ENCODE data around the gene ADAD1.
A peak's percentile ranks its signal among the peaks of the same experiment; 100 is the strongest.

The ADAD1 gene

GRCh38 chr4:122431351-122431750 lies 52.5 kb downstream of the ADAD1 start:
- DNase-seq (ENCODE audit: insufficient read length, low spot score) (no peak), FAIRE-seq (no peak)
- TF ChIP-seq SPI1 (IDR thresholded peaks at IDR 0.05; ENCODE audit: low read depth, low read length) (no peak), POU2F2 (IDR thresholded peaks at IDR 0.05; ENCODE audit: low read depth, low read length) (no peak), POLR2A (IDR thresholded peaks at IDR 0.05; ENCODE audit: low read depth, low read length) (no peak), TAF1 (IDR thresholded peaks at IDR 0.05; ENCODE audit: low read depth, low read length) (no peak), POLR2AphosphoS5 (IDR thresholded peaks at IDR 0.05; ENCODE audit: low read depth, low read length) (no peak), PAX5 (IDR thresholded peaks at IDR 0.05; ENCODE audit: insufficient read depth, low read length, severe bottlenecking) (no peak)

DNA sequence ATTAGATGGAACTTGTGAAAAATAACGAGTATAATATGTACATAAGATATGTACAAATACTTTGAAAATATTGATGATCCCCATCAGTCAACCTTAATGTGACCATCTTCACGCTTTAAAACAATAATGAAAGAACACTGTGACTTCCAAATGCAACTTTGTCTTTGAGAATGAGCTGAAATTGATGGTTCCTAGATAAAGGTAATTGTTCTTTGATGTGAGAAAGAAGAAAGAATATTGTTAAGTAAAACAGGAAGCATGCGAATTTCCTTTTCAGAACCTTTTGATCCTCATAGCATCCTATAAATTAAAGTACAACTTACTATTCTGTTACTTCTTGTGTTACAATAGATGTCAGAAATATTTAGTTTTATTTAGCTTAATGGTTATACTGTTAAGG lies 55.5 kb downstream of the ADAD1 start:
- FAIRE-seq (no peak), DNase-seq (ENCODE audit: insufficient read length, low spot score) (no peak)
- TF ChIP-seq SPI1 (IDR thresholded peaks at IDR 0.05; ENCODE audit: low read depth, low read length) (no peak), PAX5 (IDR thresholded peaks at IDR 0.05; ENCODE audit: insufficient read depth, low read length, severe bottlenecking) (no peak), TAF1 (IDR thresholded peaks at IDR 0.05; ENCODE audit: low read depth, low read length) (no peak), POU2F2 (IDR thresholded peaks at IDR 0.05; ENCODE audit: low read depth, low read length) (no peak), POLR2AphosphoS5 (IDR thresholded peaks at IDR 0.05; ENCODE audit: low read depth, low read length) (no peak), POLR2A (IDR thresholded peaks at IDR 0.05; ENCODE audit: low read depth, low read length) (no peak)

- FAIRE-seq (no peak), DNase-seq (ENCODE audit: insufficient read length, low spot score) (no peak)
- no peak for TF ChIP-seq PAX5 (IDR thresholded peaks at IDR 0.05; ENCODE audit: insufficient read depth, low read length, severe bottlenecking)
- no peak for TF ChIP-seq TAF1 (IDR thresholded peaks at IDR 0.05; ENCODE audit: low read depth, low read length)
- no peak for TF ChIP-seq POLR2AphosphoS5 (IDR thresholded peaks at IDR 0.05; ENCODE audit: low read depth, low read length)
- no peak for TF ChIP-seq SPI1 (IDR thresholded peaks at IDR 0.05; ENCODE audit: low read depth, low read length)
- no peak for TF ChIP-seq POU2F2 (IDR thresholded peaks at IDR 0.05; ENCODE audit: low read depth, low read length)
- TF ChIP-seq POLR2A (IDR thresholded peaks at IDR 0.05; ENCODE audit: low read depth, low read length) = no peak
Measured at GRCh38 chr4:122450847-122451246, 72.0 kb downstream of the ADAD1 start.

DNA sequence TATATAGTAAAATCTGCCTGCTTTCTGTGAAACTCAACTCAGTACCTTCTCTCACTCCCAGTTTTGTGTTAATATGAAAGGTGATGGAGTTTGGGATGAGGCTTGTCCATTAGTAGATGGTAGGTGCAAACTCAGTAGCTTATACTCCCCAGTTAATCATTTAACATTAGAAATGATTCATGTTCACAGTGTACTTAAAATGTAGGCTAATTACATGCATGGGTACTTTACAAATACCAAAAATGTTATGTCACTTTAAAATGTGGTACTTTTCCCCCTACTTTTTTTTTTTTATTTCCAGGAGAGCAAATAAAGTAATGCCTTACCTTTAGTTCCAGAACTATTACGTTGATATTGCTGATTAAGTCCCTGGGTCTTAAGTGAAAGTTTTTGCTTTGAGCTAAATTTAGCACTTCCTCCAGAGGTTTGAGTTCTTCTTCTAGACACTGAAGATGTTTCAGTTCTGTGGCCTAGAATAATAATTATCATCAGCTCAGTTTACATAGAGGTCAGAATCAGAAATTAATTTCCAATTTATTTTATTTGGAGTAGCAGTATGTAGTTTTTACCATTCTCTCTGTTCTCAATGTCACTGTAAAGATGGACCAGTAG lies 74.7 kb downstream of the ADAD1 start:
- TF ChIP-seq POLR2A (IDR thresholded peaks at IDR 0.05; ENCODE audit: low read depth, low read length) = no peak
- no peak for TF ChIP-seq POLR2AphosphoS5 (IDR thresholded peaks at IDR 0.05; ENCODE audit: low read depth, low read length)
- TF ChIP-seq SPI1 (IDR thresholded peaks at IDR 0.05; ENCODE audit: low read depth, low read length) = no peak
- no peak for TF ChIP-seq PAX5 (IDR thresholded peaks at IDR 0.05; ENCODE audit: insufficient read depth, low read length, severe bottlenecking)
- TF ChIP-seq POU2F2 (IDR thresholded peaks at IDR 0.05; ENCODE audit: low read depth, low read length) = no peak
- TF ChIP-seq TAF1 (IDR thresholded peaks at IDR 0.05; ENCODE audit: low read depth, low read length) = no peak
- no peak for DNase-seq (ENCODE audit: insufficient read length, low spot score)
- no peak for FAIRE-seq

DNA sequence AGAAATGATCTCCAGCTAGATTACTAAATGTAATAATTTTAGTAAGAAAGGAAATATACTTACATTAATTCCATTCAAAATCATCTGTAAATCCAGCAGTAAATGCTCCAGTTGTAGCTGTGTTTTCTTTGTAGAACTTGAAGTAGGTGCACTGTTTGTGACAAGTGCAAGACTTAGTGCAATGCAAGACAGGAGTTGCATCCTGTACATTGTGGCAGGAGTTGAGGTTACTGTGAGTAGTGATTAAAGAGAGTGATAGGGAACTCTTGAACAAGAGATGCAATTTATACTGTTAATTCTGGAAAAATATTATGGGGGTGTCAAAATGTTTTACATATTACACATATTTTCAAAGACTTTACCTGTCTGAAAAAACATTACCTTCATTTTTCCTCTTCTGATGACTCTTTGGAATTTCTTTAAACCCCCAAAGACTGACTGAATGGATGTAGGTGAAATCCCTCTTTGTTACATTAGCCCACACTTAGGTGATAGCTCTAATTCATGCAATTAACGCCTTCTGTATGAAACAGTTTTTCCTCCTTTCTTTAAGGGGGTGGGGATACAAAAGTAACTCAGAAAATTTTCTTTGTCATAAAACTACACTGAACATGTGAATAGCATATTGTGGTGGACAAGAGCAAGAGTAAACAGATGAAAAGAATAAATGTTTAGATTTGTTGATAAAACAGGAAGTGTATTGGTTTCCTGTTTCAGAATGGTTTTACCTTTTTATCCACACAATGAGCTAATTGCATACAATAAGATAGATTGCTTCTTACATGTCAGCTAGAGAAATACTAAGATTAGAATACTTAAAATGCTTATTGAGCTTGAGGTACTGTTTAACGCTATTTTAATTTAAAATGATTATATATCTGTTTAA lies 77.7 kb downstream of the ADAD1 start, which contains the start of gene IL2:
TSS of gene IL2 (minus strand) at position 495 of the 886 bp plus-strand sequence. CDS start at position 210, 285 bp downstream.
- FAIRE-seq = no peak

DNA sequence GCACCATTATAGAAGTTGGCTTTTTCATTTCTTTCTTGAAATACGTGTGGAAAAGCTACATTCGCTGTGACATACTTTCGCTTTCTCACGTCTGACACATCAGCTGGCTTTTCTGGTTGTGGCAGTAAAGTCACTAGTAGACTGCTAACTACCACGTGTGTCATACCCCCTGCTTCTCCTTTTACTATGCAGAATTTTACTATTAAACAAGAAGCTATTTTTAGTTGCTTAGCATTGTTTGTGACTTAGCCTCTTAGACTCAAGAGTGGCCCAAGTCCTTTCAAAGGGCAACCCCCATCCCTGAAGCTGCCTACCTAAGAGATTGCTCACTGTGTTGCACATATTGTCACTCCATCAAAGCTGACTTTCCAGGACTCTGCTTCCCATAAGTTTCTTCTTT lies 79.8 kb downstream of the ADAD1 start:
- TF ChIP-seq TAF1 (IDR thresholded peaks at IDR 0.05; ENCODE audit: low read depth, low read length) (no peak), PAX5 (IDR thresholded peaks at IDR 0.05; ENCODE audit: insufficient read depth, low read length, severe bottlenecking) (no peak), POLR2AphosphoS5 (IDR thresholded peaks at IDR 0.05; ENCODE audit: low read depth, low read length) (no peak), POU2F2 (IDR thresholded peaks at IDR 0.05; ENCODE audit: low read depth, low read length) (no peak)
- peak; percentile 58 for FAIRE-seq
- no peak for DNase-seq (ENCODE audit: insufficient read length, low spot score)

More for the DNA sequence above, 77.7 kb downstream of the ADAD1 start, which contains the start of gene IL2:
- no peak for TF ChIP-seq PAX5 (IDR thresholded peaks at IDR 0.05; ENCODE audit: insufficient read depth, low read length, severe bottlenecking)
- no peak for TF ChIP-seq SPI1 (IDR thresholded peaks at IDR 0.05; ENCODE audit: low read depth, low read length)
- no peak for TF ChIP-seq POU2F2 (IDR thresholded peaks at IDR 0.05; ENCODE audit: low read depth, low read length)
- TF ChIP-seq POLR2AphosphoS5 (IDR thresholded peaks at IDR 0.05; ENCODE audit: low read depth, low read length) = no peak
- no peak for TF ChIP-seq POLR2A (IDR thresholded peaks at IDR 0.05; ENCODE audit: low read depth, low read length)
- TF ChIP-seq TAF1 (IDR thresholded peaks at IDR 0.05; ENCODE audit: low read depth, low read length) = no peak
- no peak for DNase-seq (ENCODE audit: insufficient read length, low spot score)

DNA sequence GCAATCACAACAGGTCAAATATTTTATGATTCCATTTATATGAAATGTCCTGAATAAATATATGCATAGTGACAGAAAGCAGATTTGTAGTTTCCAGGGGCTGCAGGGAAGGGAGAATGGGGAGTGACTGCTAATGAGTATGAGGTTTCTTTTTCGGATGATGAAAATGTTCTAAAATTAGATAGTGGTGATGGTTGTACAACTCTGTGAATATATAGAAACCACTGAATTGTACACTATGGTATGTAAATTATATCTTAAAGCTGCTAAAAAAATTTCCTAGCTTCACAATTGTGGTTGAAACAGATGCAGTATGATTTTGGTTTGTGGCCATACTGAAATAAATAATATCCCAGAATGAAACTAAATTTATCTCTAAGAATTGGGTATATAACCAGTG lies 90.6 kb downstream of the ADAD1 start:
- DNase-seq (ENCODE audit: insufficient read length, low spot score) (no peak), FAIRE-seq (no peak)
- TF ChIP-seq SPI1 (IDR thresholded peaks at IDR 0.05; ENCODE audit: low read depth, low read length) (no peak), PAX5 (IDR thresholded peaks at IDR 0.05; ENCODE audit: insufficient read depth, low read length, severe bottlenecking) (no peak), POLR2A (IDR thresholded peaks at IDR 0.05; ENCODE audit: low read depth, low read length) (no peak), TAF1 (IDR thresholded peaks at IDR 0.05; ENCODE audit: low read depth, low read length) (no peak), POU2F2 (IDR thresholded peaks at IDR 0.05; ENCODE audit: low read depth, low read length) (no peak), POLR2AphosphoS5 (IDR thresholded peaks at IDR 0.05; ENCODE audit: low read depth, low read length) (no peak)

GRCh38 chr4:122475233-122475632 lies 96.4 kb downstream of the ADAD1 start:
- TF ChIP-seq POU2F2 (IDR thresholded peaks at IDR 0.05; ENCODE audit: low read depth, low read length) (no peak), PAX5 (IDR thresholded peaks at IDR 0.05; ENCODE audit: insufficient read depth, low read length, severe bottlenecking) (no peak), POLR2A (IDR thresholded peaks at IDR 0.05; ENCODE audit: low read depth, low read length) (no peak), TAF1 (IDR thresholded peaks at IDR 0.05; ENCODE audit: low read depth, low read length) (no peak), POLR2AphosphoS5 (IDR thresholded peaks at IDR 0.05; ENCODE audit: low read depth, low read length) (no peak), SPI1 (IDR thresholded peaks at IDR 0.05; ENCODE audit: low read depth, low read length) (no peak)
- no peak for DNase-seq (ENCODE audit: insufficient read length, low spot score)
- FAIRE-seq = no peak

DNA sequence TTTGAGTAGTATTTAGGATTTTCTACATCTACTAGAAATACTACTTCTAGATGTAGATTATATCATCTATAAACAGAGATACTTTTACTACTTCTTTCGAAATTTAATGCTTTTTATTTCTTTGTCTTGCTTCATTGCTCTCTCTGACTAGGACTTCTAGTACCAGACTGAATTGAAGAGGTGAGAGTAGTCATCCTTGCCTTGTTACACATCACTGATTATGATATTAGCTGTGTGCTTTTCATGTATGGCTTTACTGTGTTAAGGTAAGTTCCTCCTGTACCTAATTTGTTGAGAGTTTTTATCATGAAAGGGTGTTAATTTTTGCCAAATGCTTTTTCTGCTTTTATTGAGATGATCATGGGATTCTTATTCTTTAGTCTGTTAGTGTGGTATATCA lies 97.3 kb downstream of the ADAD1 start:
- no peak for FAIRE-seq
- TF ChIP-seq TAF1 (IDR thresholded peaks at IDR 0.05; ENCODE audit: low read depth, low read length) (no peak), POLR2A (IDR thresholded peaks at IDR 0.05; ENCODE audit: low read depth, low read length) (no peak), PAX5 (IDR thresholded peaks at IDR 0.05; ENCODE audit: insufficient read depth, low read length, severe bottlenecking) (no peak), SPI1 (IDR thresholded peaks at IDR 0.05; ENCODE audit: low read depth, low read length) (no peak), POLR2AphosphoS5 (IDR thresholded peaks at IDR 0.05; ENCODE audit: low read depth, low read length) (no peak), POU2F2 (IDR thresholded peaks at IDR 0.05; ENCODE audit: low read depth, low read length) (no peak)
- no peak for DNase-seq (ENCODE audit: insufficient read length, low spot score)
